Body of pancreas (tissue), 4 donors: Measurements from ENCODE around the gene DGKI.

Experiments
- POLR2A ChIP-seq, 3 donors: fragments of 450-650 bp; IDR thresholded peaks; one replicate each; pipeline ENCODE4 v1.6.1; 2016; ENCODE audit warnings: antibody characterized with exemption in 3 of 3, mild to moderate bottlenecking in 2 of 3
- TF ChIP-seq, protein P1 (sequence below), 7 experiments: fragments of 450-650 bp in 4 of 7; fragments of 200-600 bp in 3 of 7; sonication (generic) in 3 of 7; IDR thresholded peaks; one replicate each; pipeline ENCODE4 v1.5.1; 2016 to 2019; ENCODE audit warnings: antibody characterized with exemption in 7 of 7

DNA sequence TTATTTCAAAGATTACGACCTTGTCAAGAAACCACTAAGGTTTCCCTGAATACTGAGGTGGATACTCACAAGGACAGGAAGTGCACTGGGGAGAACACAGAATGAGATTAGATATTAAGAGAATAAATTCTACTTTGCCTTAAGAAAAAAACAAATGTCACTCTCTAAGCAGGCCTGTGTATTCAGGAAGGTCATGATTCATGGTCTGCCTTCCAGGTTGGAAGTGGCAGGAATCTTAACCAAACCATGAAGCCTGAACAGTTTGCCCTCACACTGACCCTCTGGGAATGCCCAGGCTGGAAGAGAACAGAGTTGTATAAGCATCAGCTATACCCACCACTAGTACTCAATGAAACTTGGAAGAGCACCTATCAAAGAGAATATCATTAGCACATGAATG lies 227.6 kb downstream of the DGKI start:
- TF ChIP-seq, protein P1, sequence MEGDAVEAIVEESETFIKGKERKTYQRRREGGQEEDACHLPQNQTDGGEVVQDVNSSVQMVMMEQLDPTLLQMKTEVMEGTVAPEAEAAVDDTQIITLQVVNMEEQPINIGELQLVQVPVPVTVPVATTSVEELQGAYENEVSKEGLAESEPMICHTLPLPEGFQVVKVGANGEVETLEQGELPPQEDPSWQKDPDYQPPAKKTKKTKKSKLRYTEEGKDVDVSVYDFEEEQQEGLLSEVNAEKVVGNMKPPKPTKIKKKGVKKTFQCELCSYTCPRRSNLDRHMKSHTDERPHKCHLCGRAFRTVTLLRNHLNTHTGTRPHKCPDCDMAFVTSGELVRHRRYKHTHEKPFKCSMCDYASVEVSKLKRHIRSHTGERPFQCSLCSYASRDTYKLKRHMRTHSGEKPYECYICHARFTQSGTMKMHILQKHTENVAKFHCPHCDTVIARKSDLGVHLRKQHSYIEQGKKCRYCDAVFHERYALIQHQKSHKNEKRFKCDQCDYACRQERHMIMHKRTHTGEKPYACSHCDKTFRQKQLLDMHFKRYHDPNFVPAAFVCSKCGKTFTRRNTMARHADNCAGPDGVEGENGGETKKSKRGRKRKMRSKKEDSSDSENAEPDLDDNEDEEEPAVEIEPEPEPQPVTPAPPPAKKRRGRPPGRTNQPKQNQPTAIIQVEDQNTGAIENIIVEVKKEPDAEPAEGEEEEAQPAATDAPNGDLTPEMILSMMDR (IDR thresholded peaks at IDR 0.05): no peak
- no peak for TF ChIP-seq POLR2A (IDR thresholded peaks at IDR 0.05)
